Neural cell (in vitro differentiated cells): ENCODE data around the gene SRP9. TPM values are rescaled to one million over a fixed set of nuclear protein-coding genes. Genes with fewer than 3 reads are reported as not detected.

Experiments
- H2AFZ ChIP-seq: fragments of 200-600, 300-800 bp; sonication (generic), shearing (Covaris generic); 2 replicates; pipeline ENCODE4 v1.6.0; 2014; ENCODE audit warnings: low read depth, mild to moderate bottlenecking, antibody characterized with exemption, low read length, moderate library complexity
- H3F3A ChIP-seq: fragments of 200-600 bp; shearing (Covaris generic); 2 replicates; pipeline ENCODE4 v1.6.1; 2016; ENCODE audit warnings: mild to moderate bottlenecking, moderate library complexity, mixed read lengths, antibody characterized with exemption, low read length; ENCODE audit not compliant: insufficient read depth, poor library complexity, severe bottlenecking
- H3K27ac ChIP-seq: fragments of 200-600, 300-800 bp; sonication (generic), shearing (Covaris generic); 2 replicates; pipeline ENCODE4 v1.5.1; 2014; ENCODE audit warnings: mild to moderate bottlenecking, low read length, moderate library complexity
- H3K27me3 ChIP-seq: fragments of 300-800, 200-600 bp; sonication (generic), shearing (Covaris generic); 2 replicates; pipeline ENCODE4 v1.6.0; 2014; ENCODE audit warnings: mild to moderate bottlenecking, low read depth, low read length, moderate library complexity; ENCODE audit not compliant: insufficient read depth
- H3K36me3 ChIP-seq: fragments of 300-800, 200-600 bp; sonication (generic), shearing (Covaris generic); 2 replicates; pipeline ENCODE4 v1.5.1; 2014; ENCODE audit warnings: mild to moderate bottlenecking, antibody characterized with exemption, low read length, moderate library complexity; ENCODE audit not compliant: insufficient read depth
- H3K4me2 ChIP-seq: fragments of 300-800, 200-600 bp; sonication (generic), shearing (Covaris generic); 2 replicates; pipeline ENCODE4 v1.6.0; 2014; ENCODE audit warnings: mild to moderate bottlenecking, low read length
- H3K4me3 ChIP-seq: fragments of 300-800, 200-600 bp; sonication (generic), shearing (Covaris generic); 2 replicates; pipeline ENCODE4 v1.5.1; 2014; ENCODE audit warnings: mild to moderate bottlenecking, low read length, moderate library complexity
- H3K79me2 ChIP-seq: fragments of 200-600 bp; shearing (Covaris generic); replicated peaks from 2 replicates; pipeline ENCODE4 v1.6.0; 2014; ENCODE audit warnings: mild to moderate bottlenecking, low read length, moderate library complexity; ENCODE audit not compliant: insufficient read depth
- H3K9ac ChIP-seq: fragments of 300-800, 200-600 bp; sonication (generic), shearing (Covaris generic); 2 replicates; pipeline ENCODE4 v1.6.1; 2016; ENCODE audit warnings: mild to moderate bottlenecking, low read length, mixed read lengths
- H3K9me2 ChIP-seq: fragments of 200-600 bp; shearing (Covaris generic); 2 replicates; pipeline ENCODE4 v1.6.1; 2016; ENCODE audit warnings: mild to moderate bottlenecking, low read length, mixed read lengths; ENCODE audit not compliant: insufficient read depth
- H3K9me3 ChIP-seq: fragments of 200-600, 300-800 bp; sonication (generic), shearing (Covaris generic); 2 replicates; pipeline ENCODE4 v1.6.1; 2016; ENCODE audit warnings: mild to moderate bottlenecking, mixed run types, low read length, moderate library complexity, mixed read lengths
- H4K20me1 ChIP-seq: fragments of 200-600 bp; shearing (Covaris generic); 2 replicates; pipeline ENCODE4 v1.6.1; 2016; ENCODE audit warnings: mild to moderate bottlenecking, mixed run types; ENCODE audit not compliant: insufficient read depth
- EP300 ChIP-seq: fragments of 450-650 bp; conservative IDR thresholded peaks from 2 replicates; pipeline ENCODE4 v1.6.1; 2014; ENCODE audit warnings: antibody characterized with exemption, mild to moderate bottlenecking, moderate library complexity; ENCODE audit not compliant: poor library complexity, severe bottlenecking
- EZH2 ChIP-seq: fragments of 200-600, 300-800 bp; shearing (Covaris generic), sonication (generic); IDR thresholded peaks from 2 replicates; pipeline ENCODE4 v1.6.1; 2014; ENCODE audit warnings: antibody characterized with exemption, low read length, borderline replicate concordance, mild to moderate bottlenecking; ENCODE audit not compliant: insufficient read depth, poor library complexity, severe bottlenecking
- MXI1 ChIP-seq: fragments of 450-650 bp; conservative IDR thresholded peaks from 2 replicates; pipeline ENCODE4 v1.6.1; 2014; ENCODE audit warnings: antibody characterized with exemption, mild to moderate bottlenecking; ENCODE audit not compliant: poor library complexity, severe bottlenecking
- POLR2AphosphoS5 ChIP-seq: IDR thresholded peaks from 2 replicates; pipeline ENCODE4 v1.6.1; 2012
- RAD21 ChIP-seq: fragments of 450-650 bp; conservative IDR thresholded peaks from 2 replicates; pipeline ENCODE4 v1.6.1; 2014; ENCODE audit warnings: antibody characterized with exemption, mild to moderate bottlenecking, moderate library complexity
- SMC3 ChIP-seq: fragments of 450-650 bp; conservative IDR thresholded peaks from 2 replicates; pipeline ENCODE4 v1.6.1; 2014; ENCODE audit warnings: antibody characterized with exemption, mild to moderate bottlenecking, moderate library complexity; ENCODE audit not compliant: poor library complexity
- TAF1 ChIP-seq: IDR thresholded peaks from 2 replicates; pipeline ENCODE4 v1.6.1; 2012; ENCODE audit warnings: low read depth
- polyA plus RNA-seq: library from polyadenylated mRNA; depleted of rRNA; stranded (reverse); fragments of >200 nt; gene quantifications from 2 replicates; pipeline ENCODE4 v1.2.3, GENCODE V29; 2014
- TF ChIP-seq, protein P1 (sequence below): IDR thresholded peaks from 2 replicates; pipeline ENCODE4 v1.6.1; 2012; ENCODE audit warnings: borderline replicate concordance
- TF ChIP-seq, protein P2 (sequence below): fragments of 450-650 bp; IDR thresholded peaks from 2 replicates; pipeline ENCODE4 v1.5.1; 2014; ENCODE audit warnings: antibody characterized with exemption, mild to moderate bottlenecking, moderate library complexity; ENCODE audit not compliant: poor library complexity, severe bottlenecking

SRP9 gene
- polyA plus RNA-seq, 1 donor from 2014 or later, result 1,838 TPM

GRCh38 chr1:225752245-225752644 lies 25.4 kb upstream of the SRP9 start:
- Histone ChIP-seq H3K36me3 (no peaks in the 10 kb centered on the region), H3K27ac (no peak overlapping the region), H3K9me2 (no peaks in the 10 kb centered on the region), H3F3A (no peaks in the 10 kb centered on the region), H3K4me2 (no peak overlapping the region), H3K9me3 (no peaks in the 10 kb centered on the region), H3K79me2 (no peaks in the 10 kb centered on the region), H3K9ac (no peak overlapping the region), H4K20me1 (no peaks in the 10 kb centered on the region), H3K4me3 (no peak overlapping the region), H3K27me3 (no peaks in the 10 kb centered on the region), H2AFZ (no peak overlapping the region)
- no peak for TF ChIP-seq SMC3
- TF ChIP-seq, protein P1, sequence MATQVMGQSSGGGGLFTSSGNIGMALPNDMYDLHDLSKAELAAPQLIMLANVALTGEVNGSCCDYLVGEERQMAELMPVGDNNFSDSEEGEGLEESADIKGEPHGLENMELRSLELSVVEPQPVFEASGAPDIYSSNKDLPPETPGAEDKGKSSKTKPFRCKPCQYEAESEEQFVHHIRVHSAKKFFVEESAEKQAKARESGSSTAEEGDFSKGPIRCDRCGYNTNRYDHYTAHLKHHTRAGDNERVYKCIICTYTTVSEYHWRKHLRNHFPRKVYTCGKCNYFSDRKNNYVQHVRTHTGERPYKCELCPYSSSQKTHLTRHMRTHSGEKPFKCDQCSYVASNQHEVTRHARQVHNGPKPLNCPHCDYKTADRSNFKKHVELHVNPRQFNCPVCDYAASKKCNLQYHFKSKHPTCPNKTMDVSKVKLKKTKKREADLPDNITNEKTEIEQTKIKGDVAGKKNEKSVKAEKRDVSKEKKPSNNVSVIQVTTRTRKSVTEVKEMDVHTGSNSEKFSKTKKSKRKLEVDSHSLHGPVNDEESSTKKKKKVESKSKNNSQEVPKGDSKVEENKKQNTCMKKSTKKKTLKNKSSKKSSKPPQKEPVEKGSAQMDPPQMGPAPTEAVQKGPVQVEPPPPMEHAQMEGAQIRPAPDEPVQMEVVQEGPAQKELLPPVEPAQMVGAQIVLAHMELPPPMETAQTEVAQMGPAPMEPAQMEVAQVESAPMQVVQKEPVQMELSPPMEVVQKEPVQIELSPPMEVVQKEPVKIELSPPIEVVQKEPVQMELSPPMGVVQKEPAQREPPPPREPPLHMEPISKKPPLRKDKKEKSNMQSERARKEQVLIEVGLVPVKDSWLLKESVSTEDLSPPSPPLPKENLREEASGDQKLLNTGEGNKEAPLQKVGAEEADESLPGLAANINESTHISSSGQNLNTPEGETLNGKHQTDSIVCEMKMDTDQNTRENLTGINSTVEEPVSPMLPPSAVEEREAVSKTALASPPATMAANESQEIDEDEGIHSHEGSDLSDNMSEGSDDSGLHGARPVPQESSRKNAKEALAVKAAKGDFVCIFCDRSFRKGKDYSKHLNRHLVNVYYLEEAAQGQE, result no peak
- no peak for TF ChIP-seq RAD21
- no peak for TF ChIP-seq TAF1
- no peak for TF ChIP-seq MXI1
- TF ChIP-seq EZH2, result no peak
- no peak for TF ChIP-seq EP300
- no peak for TF ChIP-seq POLR2AphosphoS5
- TF ChIP-seq, protein P2, sequence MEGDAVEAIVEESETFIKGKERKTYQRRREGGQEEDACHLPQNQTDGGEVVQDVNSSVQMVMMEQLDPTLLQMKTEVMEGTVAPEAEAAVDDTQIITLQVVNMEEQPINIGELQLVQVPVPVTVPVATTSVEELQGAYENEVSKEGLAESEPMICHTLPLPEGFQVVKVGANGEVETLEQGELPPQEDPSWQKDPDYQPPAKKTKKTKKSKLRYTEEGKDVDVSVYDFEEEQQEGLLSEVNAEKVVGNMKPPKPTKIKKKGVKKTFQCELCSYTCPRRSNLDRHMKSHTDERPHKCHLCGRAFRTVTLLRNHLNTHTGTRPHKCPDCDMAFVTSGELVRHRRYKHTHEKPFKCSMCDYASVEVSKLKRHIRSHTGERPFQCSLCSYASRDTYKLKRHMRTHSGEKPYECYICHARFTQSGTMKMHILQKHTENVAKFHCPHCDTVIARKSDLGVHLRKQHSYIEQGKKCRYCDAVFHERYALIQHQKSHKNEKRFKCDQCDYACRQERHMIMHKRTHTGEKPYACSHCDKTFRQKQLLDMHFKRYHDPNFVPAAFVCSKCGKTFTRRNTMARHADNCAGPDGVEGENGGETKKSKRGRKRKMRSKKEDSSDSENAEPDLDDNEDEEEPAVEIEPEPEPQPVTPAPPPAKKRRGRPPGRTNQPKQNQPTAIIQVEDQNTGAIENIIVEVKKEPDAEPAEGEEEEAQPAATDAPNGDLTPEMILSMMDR, result no peak

DNA sequence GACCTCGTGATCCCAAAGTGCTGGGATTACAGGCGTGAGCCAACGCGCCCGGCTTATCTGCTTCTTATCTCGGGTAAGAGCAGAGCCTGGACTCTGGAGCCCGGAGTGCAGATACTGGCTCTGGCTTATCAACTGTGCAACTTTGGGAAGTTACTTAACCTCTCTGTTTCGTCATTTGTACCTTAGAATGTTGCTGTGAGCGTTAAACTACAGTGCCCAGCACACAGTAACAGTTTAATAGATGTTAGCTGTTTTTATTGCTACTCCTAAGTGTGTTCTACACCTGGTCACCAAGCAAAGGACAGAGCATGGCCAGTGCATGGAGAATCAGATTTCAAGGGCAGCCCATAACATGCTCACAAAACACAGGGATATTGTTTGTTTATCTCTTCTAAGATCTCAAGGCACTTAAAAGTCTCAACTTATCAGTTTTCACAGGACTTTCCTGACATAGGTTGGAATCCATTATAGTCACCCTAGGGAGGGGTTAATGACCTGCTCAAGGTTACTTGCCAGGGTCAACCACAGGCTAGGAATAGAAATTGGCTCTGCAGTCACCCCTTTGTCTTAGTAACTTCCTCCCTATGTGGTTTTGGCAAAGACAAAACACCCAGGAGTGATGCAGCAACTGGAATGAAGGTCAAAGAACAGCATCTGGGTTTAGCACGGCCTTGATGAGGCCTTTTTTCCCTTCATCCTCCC lies 22.5 kb upstream of the SRP9 start:
- H3K36me3 ChIP-seq, result no peaks in the 10 kb centered on the region
- no peaks in the 10 kb centered on the region for H3K27me3 ChIP-seq
- no peaks in the 10 kb centered on the region for H4K20me1 ChIP-seq
- H3K27ac ChIP-seq, result no peak overlapping the region
- H3K9ac ChIP-seq, result no peak overlapping the region
- H3K9me2 ChIP-seq, result no peaks in the 10 kb centered on the region
- no peak overlapping the region for H2AFZ ChIP-seq
- H3K9me3 ChIP-seq, result no peaks in the 10 kb centered on the region
- H3K4me2 ChIP-seq, result no peak overlapping the region
- no peaks in the 10 kb centered on the region for H3F3A ChIP-seq
- TF ChIP-seq POLR2AphosphoS5, result no peak
- no peak for TF ChIP-seq MXI1
- TF ChIP-seq, protein P1, result no peak
- TF ChIP-seq EP300, result no peak
- TF ChIP-seq SMC3, result no peak
- TF ChIP-seq TAF1, result no peak
- no peak for TF ChIP-seq EZH2
- no peak for TF ChIP-seq RAD21
- TF ChIP-seq, protein P2, result no peak
- no peak overlapping the region for H3K4me3 ChIP-seq
- no peaks in the 10 kb centered on the region for H3K79me2 ChIP-seq
